PFSK-1 (cell line): ENCODE results near the gene ZNF710.

Experiments used
- FOXP2 ChIP-seq: optimal IDR thresholded peaks from 2 replicates; pipeline ENCODE3; 2011; ENCODE audit warnings: borderline replicate concordance, control low read depth, inconsistent platforms; ENCODE audit not compliant: insufficient read depth; ENCODE audit errors: extremely low read length, extremely low read depth
- POLR2AphosphoS5 ChIP-seq: IDR thresholded peaks from 2 replicates; pipeline ENCODE4 v1.6.1; 2012; ENCODE audit warnings: low read depth, mild to moderate bottlenecking, control low read depth, low read length, moderate library complexity
- REST ChIP-seq, 2 experiments: IDR thresholded peaks; 2 replicates each; pipeline versions ENCODE4 v1.6.1 to v1.8.0; 2011 to 2012; ENCODE audit warnings: low read depth in 2 of 2, low read length in 2 of 2, control low read depth in 1 of 2, inconsistent platforms in 1 of 2, mild to moderate bottlenecking in 1 of 2, moderate library complexity in 1 of 2; ENCODE audit not compliant: insufficient read depth in 1 of 2
- SIN3A ChIP-seq: IDR thresholded peaks from 2 replicates; pipeline ENCODE4 v1.6.1; 2012; ENCODE audit warnings: mild to moderate bottlenecking, low read length, moderate library complexity, borderline replicate concordance; ENCODE audit not compliant: insufficient read depth
- TAF1 ChIP-seq: IDR thresholded peaks from 2 replicates; pipeline ENCODE4 v1.6.1; 2012; ENCODE audit warnings: low read length, control low read depth, borderline replicate concordance; ENCODE audit not compliant: insufficient read depth

GRCh38 chr15:90035840-90036230 lies 34.7 kb downstream of the ZNF710 start:
- TF ChIP-seq TAF1 (no peak), SIN3A (no peak), POLR2AphosphoS5 (no peak), REST (IDR thresholded peaks at IDR 0.05; ENCODE audit: insufficient read depth in 1 of 2, low read depth in 2 of 2, low read length in 2 of 2) (no peak), FOXP2 (no peak)
